GM23338 (cell line): ENCODE results near the gene BMAL1.

Source experiments
- CTCF ChIP-seq, 2 experiments: fragments of 200-600 bp in 1 of 2; sonication (generic) in 1 of 2; conservative IDR thresholded peaks; 2 replicates each; pipeline versions ENCODE4 v1.5.1 to v1.6.1; 2016 to 2017; ENCODE audit warnings: antibody characterized with exemption in 2 of 2, low read depth in 2 of 2, mild to moderate bottlenecking in 2 of 2, moderate library complexity in 1 of 2
- EZH2 ChIP-seq: fragments of 200-600 bp; sonication (generic); IDR thresholded peaks from one replicate; pipeline ENCODE4 v1.8.0; 2017; ENCODE audit warnings: antibody characterized with exemption, mild to moderate bottlenecking, low read depth; ENCODE audit not compliant: unreplicated experiment
- POLR2AphosphoS5 ChIP-seq: IDR thresholded peaks from 2 replicates; pipeline ENCODE4 v1.6.1; 2016; ENCODE audit warnings: antibody characterized with exemption, low read depth
- REST ChIP-seq: IDR thresholded peaks from one replicate; pipeline ENCODE4 v1.6.1; 2018; ENCODE audit warnings: antibody characterized with exemption; ENCODE audit not compliant: unreplicated experiment

GRCh38 chr11:13311570-13311969 is 34.0 kb downstream of the BMAL1 start:
- no peak for TF ChIP-seq REST
- TF ChIP-seq CTCF (conservative IDR thresholded peaks at IDR 0.05; ENCODE audit: low read depth in 2 of 2): no peak
- TF ChIP-seq POLR2AphosphoS5: no peak
- no peak for TF ChIP-seq EZH2
